HEK293 (cell line): ENCODE data around the gene TTN.

Experiments
- CTCF ChIA-PET: fragments of 350-600 bp; formaldehyde crosslinking; extraction: SDS; loops from one replicate; lab custom pipeline; 2021; ENCODE audit warnings: antibody characterized with exemption; lab: Yijun Ruan, JAX
- POLR2A ChIA-PET: fragments of 300-600 bp; formaldehyde crosslinking; extraction: SDS; loops from one replicate; lab custom pipeline; 2020; ENCODE audit warnings: antibody characterized with exemption, inconsistent platforms; lab: Yijun Ruan, JAX
- H3K27ac ChIP-seq: fragments of 200-500 bp; sonication (Bioruptor generic); 2 replicates; pipeline ENCODE4 v1.5.1; 2014; ENCODE audit warnings: low read depth, low read length, control low read depth, inconsistent platforms; ENCODE audit errors: extremely low read depth
- H3K36me3 ChIP-seq, 2 experiments: fragments of 200-500 bp in 1 of 2; sonication (Bioruptor generic) in 1 of 2; 1 replicate in 1 of 2; 2 replicates in 1 of 2; pipeline ENCODE4 v1.5.1; 2014 to 2017; ENCODE audit warnings: inconsistent platforms in 2 of 2, low read length in 2 of 2; ENCODE audit not compliant: control insufficient read depth in 2 of 2, insufficient read depth in 1 of 2
- H3K4me1 ChIP-seq: fragments of 200-500 bp; sonication (Bioruptor generic); 2 replicates; pipeline ENCODE4 v1.5.1; 2014; ENCODE audit warnings: mild to moderate bottlenecking, low read length, inconsistent platforms; ENCODE audit not compliant: control insufficient read depth, insufficient read depth
- H3K4me3 ChIP-seq: 2 replicates; pipeline ENCODE4 v1.5.1; 2011; ENCODE audit warnings: low read depth, mild to moderate bottlenecking, control low read depth, low read length, moderate library complexity
- H3K9me3 ChIP-seq: fragments of 200-500 bp; sonication (Bioruptor generic); 2 replicates; pipeline ENCODE4 v1.5.1; 2014; ENCODE audit warnings: low read depth, low read length, inconsistent platforms; ENCODE audit not compliant: control insufficient read depth, insufficient read depth
- PRDM2 ChIP-seq: fragments of 450-650 bp; formaldehyde crosslinking; IDR thresholded peaks from 2 replicates; pipeline ENCODE4 v1.5.1; 2016; ENCODE audit warnings: missing biosample characterization, missing genetic modification characterization, borderline replicate concordance
- SP2 ChIP-seq: fragments of 450-650 bp; formaldehyde crosslinking; IDR thresholded peaks from 2 replicates; pipeline ENCODE4 v1.5.1; 2016; ENCODE audit warnings: missing biosample characterization, missing genetic modification characterization
- ZNF16 ChIP-seq: fragments of 450-650 bp; formaldehyde crosslinking; IDR thresholded peaks from 2 replicates; pipeline ENCODE4 v1.5.1; 2016; ENCODE audit warnings: low read depth, missing biosample characterization, missing genetic modification characterization
- ZNF24 ChIP-seq: fragments of 450-650 bp; formaldehyde crosslinking; IDR thresholded peaks from 2 replicates; pipeline ENCODE4 v1.5.1; 2016; ENCODE audit warnings: missing biosample characterization, missing genetic modification characterization
- ZNF248 ChIP-seq: fragments of 450-650 bp; formaldehyde crosslinking; IDR thresholded peaks from 2 replicates; pipeline ENCODE4 v1.5.1; 2017; ENCODE audit warnings: missing biosample characterization, missing genetic modification characterization
- ZNF677 ChIP-seq: fragments of 450-650 bp; IDR thresholded peaks from 2 replicates; pipeline ENCODE4 v1.5.0; 2018; ENCODE audit warnings: missing biosample characterization, mild to moderate bottlenecking, missing genetic modification characterization, moderate library complexity
- ZNF707 ChIP-seq: fragments of 450-650 bp; formaldehyde crosslinking; IDR thresholded peaks from 2 replicates; pipeline ENCODE4 v1.5.1; 2016; ENCODE audit warnings: missing biosample characterization, missing genetic modification characterization
- ZNF776 ChIP-seq: fragments of 450-650 bp; formaldehyde crosslinking; IDR thresholded peaks from 2 replicates; pipeline ENCODE4 v1.5.0; 2017; ENCODE audit warnings: missing biosample characterization, missing genetic modification characterization, borderline replicate concordance
- ZNF843 ChIP-seq: fragments of 450-650 bp; formaldehyde crosslinking; IDR thresholded peaks from 2 replicates; pipeline ENCODE4 v1.5.1; 2016; ENCODE audit warnings: missing biosample characterization, missing genetic modification characterization
- ZXDB ChIP-seq: fragments of 450-650 bp; formaldehyde crosslinking; IDR thresholded peaks from 2 replicates; pipeline ENCODE4 v1.5.1; 2016; ENCODE audit warnings: missing biosample characterization, missing genetic modification characterization
- TF ChIP-seq, protein P1 (sequence below): fragments of 450-650 bp; formaldehyde crosslinking; IDR thresholded peaks from 2 replicates; pipeline ENCODE4 v1.5.1; 2016; ENCODE audit warnings: missing biosample characterization, missing genetic modification characterization

The TTN gene

DNA sequence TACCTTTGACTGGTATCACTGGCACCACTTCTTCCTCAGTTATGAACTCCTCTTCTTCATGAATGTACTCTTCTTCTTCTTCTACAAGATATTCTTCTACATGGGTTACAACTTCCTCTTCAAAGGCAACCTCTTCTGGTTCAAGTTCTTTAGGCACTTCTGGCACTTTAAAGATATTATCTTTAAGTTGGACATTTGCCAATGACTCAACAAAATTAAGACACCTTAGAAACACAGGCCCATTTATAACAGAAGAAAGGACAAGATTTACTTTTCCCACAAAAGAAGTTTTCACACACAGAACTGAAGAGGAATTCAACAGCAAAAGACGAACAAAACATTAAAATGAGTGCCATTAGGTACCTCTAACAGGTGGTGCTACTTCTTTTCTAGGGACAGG is 127.3 kb downstream of the TTN start (continued):
- TF ChIP-seq PRDM2 (tag by site-specific recombination), result no peak
- no peak for TF ChIP-seq ZNF24
- TF ChIP-seq ZNF776 (tag by site-specific recombination), result no peak
- TF ChIP-seq ZNF677 (tag by site-specific recombination), result no peak
- TF ChIP-seq SP2 (tag by site-specific recombination), result no peak
- TF ChIP-seq, protein P1, sequence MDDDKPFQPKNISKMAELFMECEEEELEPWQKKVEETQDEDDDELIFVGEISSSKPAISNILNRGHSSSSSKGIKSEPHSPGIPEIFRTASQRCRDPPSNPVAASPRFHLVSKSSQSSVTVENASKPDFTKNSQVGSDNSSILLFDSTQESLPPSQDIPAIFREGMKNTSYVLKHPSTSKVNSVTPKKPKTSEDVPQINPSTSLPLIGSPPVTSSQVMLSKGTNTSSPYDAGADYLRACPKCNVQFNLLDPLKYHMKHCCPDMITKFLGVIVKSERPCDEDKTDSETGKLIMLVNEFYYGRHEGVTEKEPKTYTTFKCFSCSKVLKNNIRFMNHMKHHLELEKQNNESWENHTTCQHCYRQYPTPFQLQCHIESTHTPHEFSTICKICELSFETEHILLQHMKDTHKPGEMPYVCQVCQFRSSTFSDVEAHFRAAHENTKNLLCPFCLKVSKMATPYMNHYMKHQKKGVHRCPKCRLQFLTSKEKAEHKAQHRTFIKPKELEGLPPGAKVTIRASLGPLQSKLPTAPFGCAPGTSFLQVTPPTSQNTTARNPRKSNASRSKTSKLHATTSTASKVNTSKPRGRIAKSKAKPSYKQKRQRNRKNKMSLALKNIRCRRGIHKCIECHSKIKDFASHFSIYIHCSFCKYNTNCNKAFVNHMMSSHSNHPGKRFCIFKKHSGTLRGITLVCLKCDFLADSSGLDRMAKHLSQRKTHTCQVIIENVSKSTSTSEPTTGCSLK (tag by site-specific recombination), result no peak
- no peak for TF ChIP-seq ZXDB (tag by site-specific recombination)
- no peak for TF ChIP-seq ZNF248 (tag by site-specific recombination)

- Histone ChIP-seq H3K4me3 (no peak overlapping the region), H3K9me3 (no peaks in the 10 kb centered on the region), H3K27ac (no peak overlapping the region)
- POLR2A ChIA-PET, result no interaction called here
- TF ChIP-seq ZNF843 (tag by site-specific recombination) (no peak), PRDM2 (tag by site-specific recombination) (no peak), ZNF707 (tag by site-specific recombination) (no peak), ZNF16 (tag by site-specific recombination) (no peak)
- TF ChIP-seq, all 188 proteins: peak for 0
- CTCF ChIA-PET, result interaction anchor here (1.5 kb wide), 1 partner anchor 23 kb away, joined by 5 read pairs; no protein-coding TSS in a partner anchor
- H3K36me3 ChIP-seq, result no peaks in the 10 kb centered on the region
- H3K4me1 ChIP-seq, result no peaks in the 10 kb centered on the region
Measured at GRCh38 chr2:178677599-178677998, 129.6 kb downstream of the TTN start.
